GM21381 (cell line): ENCODE measurements around the gene AGPS.

Experiments
- ATAC-seq: cut with Tn5 transposase; IDR thresholded peaks from one replicate; pipeline ENCODE4 v1.9.1; 2021; ENCODE audit warnings: mild to moderate bottlenecking, moderate library complexity; ENCODE audit not compliant: unreplicated experiment

AGPS gene

GRCh38 chr2:177383935-177384334, 8.6 kb upstream of the AGPS start:
- no peak for ATAC-seq

GRCh38 chr2:177385151-177385550, 7.4 kb upstream of the AGPS start:
- no peak for ATAC-seq

GRCh38 chr2:177391822-177392372, 676 bp upstream of the AGPS start:
- no peak for ATAC-seq

DNA sequence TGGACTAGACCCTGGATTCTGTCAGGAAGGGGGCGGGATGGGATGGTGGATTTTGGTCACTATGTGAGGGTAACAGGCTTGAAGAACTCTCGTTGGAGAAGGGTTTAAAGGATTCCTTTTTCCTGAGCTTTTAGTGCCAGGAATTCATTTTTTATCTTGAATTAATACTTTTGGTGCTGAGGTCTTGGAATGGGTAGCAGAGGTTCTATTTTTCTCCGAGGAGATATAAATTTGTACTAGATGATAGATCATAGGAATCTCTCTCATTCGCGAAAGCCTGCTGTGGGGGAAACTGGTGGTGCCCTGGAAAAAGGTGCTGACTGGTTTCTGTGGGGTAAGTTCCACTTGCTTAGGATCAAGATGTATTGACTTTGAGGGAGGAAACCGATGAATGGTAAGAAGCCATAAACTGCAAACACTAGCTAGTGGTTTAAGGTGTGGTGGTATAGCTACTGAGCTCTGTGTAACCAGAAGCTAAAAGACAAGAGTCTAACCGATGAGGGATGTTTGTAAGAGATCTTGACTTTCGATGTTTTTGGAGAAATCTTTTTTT, 706 bp downstream of the AGPS start:
- ATAC-seq = no peak

DNA sequence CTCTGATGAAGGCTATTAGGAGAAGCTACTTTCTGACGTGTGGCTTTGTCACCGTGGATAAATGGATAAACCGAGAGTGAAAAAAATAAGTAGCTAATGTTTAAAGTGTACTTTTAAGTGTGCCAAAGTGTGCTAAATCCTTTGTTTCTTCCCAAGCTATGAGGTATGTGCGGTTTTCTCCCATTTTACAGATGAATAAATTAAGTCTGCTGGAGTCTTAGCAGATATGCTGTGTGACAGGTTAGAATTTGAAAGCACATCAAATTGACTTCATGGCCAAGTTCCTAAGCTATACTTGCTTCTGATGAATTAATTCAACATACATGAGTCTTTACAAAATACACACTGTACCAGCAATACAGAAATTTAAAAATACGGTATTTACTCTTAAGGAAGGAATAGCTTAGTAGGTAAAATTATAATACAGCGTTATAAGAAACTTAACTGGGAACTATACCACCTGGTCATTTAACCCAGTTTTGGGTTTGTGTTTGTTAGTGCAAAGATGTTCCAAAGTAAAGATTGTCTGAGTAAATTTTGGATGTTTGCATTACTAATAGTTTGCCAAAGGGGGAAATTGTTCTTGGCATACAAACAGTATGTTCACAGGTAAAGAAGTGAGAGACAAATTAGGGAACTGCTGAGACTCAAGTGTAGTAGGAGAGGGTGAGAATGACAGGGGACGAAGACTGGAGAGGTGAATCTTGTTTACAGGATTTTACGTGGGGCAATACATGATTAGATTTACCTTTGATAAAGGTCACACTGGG, 1.4 kb downstream of the AGPS start:
- ATAC-seq = no peak

- ATAC-seq = no peak
Measured at GRCh38 chr2:177394594-177394973, 2.0 kb downstream of the AGPS start.

DNA sequence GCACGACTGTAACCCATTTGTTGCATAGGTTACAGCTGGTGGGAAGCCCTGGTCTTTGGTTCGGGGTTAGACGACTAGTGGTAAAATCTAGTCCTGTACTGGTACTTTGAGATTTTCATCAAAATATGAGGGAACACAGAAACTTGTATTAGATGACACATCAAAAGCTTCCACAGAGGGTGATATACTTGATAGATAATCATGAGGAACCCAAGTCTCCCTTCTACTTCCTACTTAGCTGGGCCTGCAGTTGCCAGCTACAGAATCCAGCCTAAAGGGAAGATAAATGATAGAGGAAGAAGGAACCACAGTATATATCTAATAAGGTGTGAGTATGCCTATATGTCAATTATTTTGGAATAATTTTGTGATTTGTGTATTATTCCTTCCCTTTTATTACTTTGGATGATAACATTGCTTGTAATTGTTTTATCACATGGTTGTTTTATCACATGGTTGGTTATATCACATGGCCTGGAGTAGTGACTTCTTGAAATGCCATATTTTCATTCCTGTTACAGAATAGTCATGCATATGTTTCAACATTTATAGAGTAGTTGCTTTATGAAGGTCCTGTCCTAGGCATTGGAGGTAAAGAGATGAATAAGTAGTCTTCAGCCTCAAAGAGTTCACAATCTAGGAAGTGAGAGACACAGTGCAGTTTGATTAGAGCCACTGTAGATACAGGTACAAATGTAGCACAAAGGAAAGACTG, 2.9 kb downstream of the AGPS start:
- ATAC-seq = no peak

- no peak for ATAC-seq
Measured at GRCh38 chr2:177396703-177397460, 4.3 kb downstream of the AGPS start.

- no peak for ATAC-seq
Measured at GRCh38 chr2:177397481-177398289, 5.1 kb downstream of the AGPS start.

- no peak for ATAC-seq
Measured at GRCh38 chr2:177398290-177398683, 5.7 kb downstream of the AGPS start.

- no peak for ATAC-seq
Measured at GRCh38 chr2:177398791-177399190, 6.2 kb downstream of the AGPS start.

DNA sequence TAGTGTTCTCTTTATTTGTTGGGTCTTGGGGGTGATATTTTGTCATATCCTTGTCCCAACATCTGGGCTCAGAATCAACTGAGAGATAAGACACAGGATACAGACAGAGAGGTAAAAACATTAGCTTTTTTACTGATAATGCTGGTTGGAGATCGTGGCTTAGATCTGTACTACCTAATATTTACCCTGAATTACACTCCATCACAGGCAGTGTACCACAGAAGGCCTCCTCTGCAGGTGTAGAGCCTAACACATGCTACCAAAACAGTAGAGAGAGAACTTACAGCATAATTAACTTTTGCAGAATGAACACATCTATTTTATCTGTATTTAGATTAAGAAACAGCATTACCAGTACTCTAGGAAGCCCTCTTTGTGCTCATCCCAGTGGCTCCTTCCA, 6.8 kb downstream of the AGPS start:
- no peak for ATAC-seq

GRCh38 chr2:177400337-177400923, 7.9 kb downstream of the AGPS start:
- no peak for ATAC-seq

DNA sequence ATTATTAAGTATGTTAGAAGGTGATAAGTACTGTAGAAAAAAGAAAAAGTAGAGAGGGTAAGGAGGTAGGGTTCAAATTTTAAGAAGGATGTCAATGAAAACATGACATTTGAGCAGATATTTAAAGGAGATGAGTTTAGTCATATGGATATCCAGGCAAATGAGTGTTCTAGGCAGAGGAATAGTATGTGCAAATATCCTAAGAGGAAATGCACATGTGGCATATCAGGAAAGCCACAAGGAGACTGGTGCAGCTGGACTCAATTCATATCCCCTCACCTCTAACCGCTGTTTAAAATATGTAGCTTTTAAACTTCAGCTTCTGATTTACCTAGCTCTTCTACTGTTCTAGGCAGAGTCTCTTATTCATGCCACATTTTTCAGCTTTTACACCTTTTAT, 9.5 kb downstream of the AGPS start:
- no peak for ATAC-seq

GRCh38 chr2:177403838-177404237, 11.3 kb downstream of the AGPS start:
- ATAC-seq = no peak

- no peak for ATAC-seq
Measured at GRCh38 chr2:177404243-177404642, 11.7 kb downstream of the AGPS start.

DNA sequence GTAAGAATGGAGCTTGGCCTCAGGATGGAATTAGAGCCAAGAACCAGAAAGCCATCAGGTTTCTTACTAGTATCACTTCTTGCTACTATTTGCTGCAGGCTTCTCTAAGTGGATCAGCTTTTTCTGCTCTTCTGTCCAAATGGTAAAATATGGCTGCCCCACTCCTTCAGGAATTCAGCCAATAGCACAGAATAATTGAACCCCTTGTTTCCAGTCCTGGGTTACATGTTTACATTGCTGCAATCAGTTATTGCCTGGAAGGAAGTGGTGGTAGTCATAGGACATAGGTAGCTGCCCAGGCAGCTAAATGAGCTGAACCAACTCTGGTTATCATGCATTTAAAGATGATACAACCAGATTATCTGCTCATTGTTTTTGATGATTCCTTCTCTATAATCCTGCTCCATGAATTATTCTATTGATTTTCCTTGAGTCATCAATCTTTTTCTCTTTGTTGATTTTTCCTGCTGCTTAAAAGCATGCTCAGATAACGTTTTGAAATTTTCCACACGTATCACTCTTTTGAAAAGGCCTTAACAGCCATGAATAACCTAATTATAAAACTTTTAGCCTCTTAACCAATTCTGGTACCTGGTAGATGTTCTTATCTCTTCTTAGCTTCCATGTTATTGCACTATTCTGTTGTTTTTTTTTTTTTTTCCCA, 12.6 kb downstream of the AGPS start:
- ATAC-seq = no peak

DNA sequence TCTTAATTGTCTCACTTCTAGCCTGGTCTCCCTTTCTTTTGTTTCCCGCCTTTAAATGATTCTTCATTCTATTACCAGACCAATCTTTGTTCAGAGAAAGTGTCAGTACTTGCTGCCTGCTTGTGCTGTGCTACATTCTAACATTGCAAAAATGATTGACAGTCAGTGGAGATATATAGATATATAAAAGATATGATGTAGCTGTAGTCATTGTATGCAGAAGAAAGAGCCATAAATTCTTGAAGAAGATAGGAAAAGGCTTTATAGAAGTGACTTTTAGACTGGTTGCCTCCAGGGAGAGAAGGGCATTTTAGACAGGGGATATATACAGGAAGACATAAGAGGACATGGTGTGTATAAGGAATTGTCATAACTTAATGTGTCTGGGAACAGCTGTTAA, 13.6 kb downstream of the AGPS start:
- ATAC-seq = no peak

DNA sequence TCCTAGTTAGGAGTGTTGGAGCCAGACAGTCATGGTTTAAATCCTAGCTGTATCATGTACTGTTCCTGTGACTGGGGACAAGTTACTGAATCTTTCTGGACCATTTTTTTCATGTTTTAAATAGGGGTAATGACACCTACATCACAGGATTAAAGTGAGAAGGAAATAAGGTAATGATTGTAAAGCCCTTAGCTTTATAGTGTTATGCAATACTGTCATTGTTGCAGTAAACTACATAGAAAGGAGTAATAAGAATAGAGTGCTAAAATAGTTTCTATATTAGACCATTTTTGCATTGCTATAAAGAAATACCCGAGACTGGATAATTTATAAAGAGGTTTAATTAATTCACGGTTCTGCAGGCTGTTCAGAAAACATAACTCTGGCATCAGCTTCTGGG, 14.5 kb downstream of the AGPS start:
- no peak for ATAC-seq
